Measurements from ENCODE around the gene PCYT2.

DNA sequence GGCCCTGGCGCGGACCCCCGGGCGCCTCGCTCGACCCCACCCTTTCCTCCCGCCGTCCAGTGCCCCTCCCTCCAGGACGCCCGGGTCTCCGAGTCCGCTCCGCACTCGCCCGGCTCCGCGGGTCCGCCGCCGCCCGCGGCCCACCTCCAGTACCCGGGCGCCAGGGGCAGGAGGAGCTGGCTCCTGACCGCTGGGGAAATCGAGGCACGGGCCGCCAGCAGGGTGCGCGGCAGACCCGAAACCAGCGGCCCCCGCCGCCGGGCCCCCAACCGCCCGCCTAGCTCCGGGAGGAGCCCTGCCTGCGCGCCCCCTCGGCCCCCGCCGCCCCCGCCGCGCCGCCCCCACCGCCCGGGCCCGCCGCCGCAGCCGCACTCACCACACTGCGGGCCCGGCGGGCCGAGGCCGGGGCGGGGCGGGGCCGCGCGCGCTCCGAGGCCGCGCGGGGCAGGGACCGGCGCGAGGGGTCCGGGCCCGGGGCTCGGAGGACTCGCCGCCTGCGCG is 16.0 kb upstream of the PCYT2 start:
- TF ChIP-seq, protein P1, sequence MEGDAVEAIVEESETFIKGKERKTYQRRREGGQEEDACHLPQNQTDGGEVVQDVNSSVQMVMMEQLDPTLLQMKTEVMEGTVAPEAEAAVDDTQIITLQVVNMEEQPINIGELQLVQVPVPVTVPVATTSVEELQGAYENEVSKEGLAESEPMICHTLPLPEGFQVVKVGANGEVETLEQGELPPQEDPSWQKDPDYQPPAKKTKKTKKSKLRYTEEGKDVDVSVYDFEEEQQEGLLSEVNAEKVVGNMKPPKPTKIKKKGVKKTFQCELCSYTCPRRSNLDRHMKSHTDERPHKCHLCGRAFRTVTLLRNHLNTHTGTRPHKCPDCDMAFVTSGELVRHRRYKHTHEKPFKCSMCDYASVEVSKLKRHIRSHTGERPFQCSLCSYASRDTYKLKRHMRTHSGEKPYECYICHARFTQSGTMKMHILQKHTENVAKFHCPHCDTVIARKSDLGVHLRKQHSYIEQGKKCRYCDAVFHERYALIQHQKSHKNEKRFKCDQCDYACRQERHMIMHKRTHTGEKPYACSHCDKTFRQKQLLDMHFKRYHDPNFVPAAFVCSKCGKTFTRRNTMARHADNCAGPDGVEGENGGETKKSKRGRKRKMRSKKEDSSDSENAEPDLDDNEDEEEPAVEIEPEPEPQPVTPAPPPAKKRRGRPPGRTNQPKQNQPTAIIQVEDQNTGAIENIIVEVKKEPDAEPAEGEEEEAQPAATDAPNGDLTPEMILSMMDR (IDR thresholded peaks at IDR 0.05): no peak
- TF ChIP-seq POLR2AphosphoS5 (IDR thresholded peaks at IDR 0.05) (no peak), POLR2A (IDR thresholded peaks at IDR 0.05; ENCODE audit: low read depth) (no peak), EP300 (IDR thresholded peaks at IDR 0.05) (no peak)

All from esophagus muscularis mucosa (tissue), 4 donors.